Fibroblast of lung (primary cell): ENCODE results near the gene PITX3. TPM values are rescaled to one million over a fixed set of nuclear protein-coding genes. Genes with fewer than 3 reads are reported as not detected.

ENCODE experiments used
- DNase-seq, 2 donors: peaks; one replicate each; pipeline versions ENCODE4 v3.0.0 to v3.0.0-alpha.2; 2010; ENCODE audit warnings: low read depth in 2 of 2
- H2AFZ ChIP-seq: 2 replicates; pipeline ENCODE4 v1.5.1; 2012; ENCODE audit warnings: low read length, control low read depth, inconsistent platforms
- H3K27ac ChIP-seq: 2 replicates; pipeline ENCODE4 v1.5.1; 2011; ENCODE audit warnings: low read length, control low read depth; ENCODE audit not compliant: insufficient read depth
- H3K27me3 ChIP-seq: 2 replicates; pipeline ENCODE4 v1.5.1; 2011; ENCODE audit warnings: mild to moderate bottlenecking, low read length; ENCODE audit not compliant: control insufficient read depth, insufficient read depth
- H3K36me3 ChIP-seq: 2 replicates; pipeline ENCODE4 v1.5.1; 2011; ENCODE audit warnings: low read length; ENCODE audit not compliant: control insufficient read depth, insufficient read depth
- H3K4me1 ChIP-seq: 2 replicates; pipeline ENCODE4 v1.5.1; 2011; ENCODE audit warnings: low read length; ENCODE audit not compliant: control insufficient read depth, insufficient read depth; ENCODE audit errors: extremely low read depth
- H3K4me2 ChIP-seq: 2 replicates; pipeline ENCODE4 v1.5.1; 2011; ENCODE audit warnings: low read length, control low read depth; ENCODE audit not compliant: insufficient read depth; ENCODE audit errors: extremely low read depth
- H3K4me3 ChIP-seq, 4 experiments: fragments of 200-600 bp in 1 of 4; sonication (generic) in 1 of 4; replicated peaks in 1 of 4; 2 replicates each; pipeline ENCODE4 v1.5.1; 2011 to 2016; ENCODE audit warnings: low read length in 4 of 4, low read depth in 3 of 4, mild to moderate bottlenecking in 3 of 4, control low read depth in 2 of 4, inconsistent platforms in 1 of 4, mixed read lengths in 1 of 4; ENCODE audit not compliant: insufficient read depth in 1 of 4; ENCODE audit errors: control extremely low read depth in 1 of 4
- H3K79me2 ChIP-seq: 2 replicates; pipeline ENCODE4 v1.5.1; 2012; ENCODE audit warnings: mild to moderate bottlenecking, low read length, inconsistent platforms; ENCODE audit not compliant: control insufficient read depth, insufficient read depth
- H3K9ac ChIP-seq: 2 replicates; pipeline ENCODE4 v1.5.1; 2011; ENCODE audit warnings: mild to moderate bottlenecking, low read length, control low read depth; ENCODE audit not compliant: insufficient read depth
- H3K9me3 ChIP-seq: 2 replicates; pipeline ENCODE4 v1.5.1; 2012; ENCODE audit warnings: low read depth, low read length; ENCODE audit not compliant: control insufficient read depth, insufficient read depth
- H4K20me1 ChIP-seq: 2 replicates; pipeline ENCODE4 v1.5.1; 2011; ENCODE audit warnings: low read length; ENCODE audit not compliant: control insufficient read depth, insufficient read depth; ENCODE audit errors: extremely low read depth
- EZH2 ChIP-seq: IDR thresholded peaks from 2 replicates; pipeline ENCODE4 v1.5.1; 2012; ENCODE audit warnings: low read length, control low read depth, mild to moderate bottlenecking; ENCODE audit errors: missing control alignments
- polyA plus RNA-seq, 2 donors: library from polyadenylated mRNA; depleted of rRNA in 1 of 2; stranded (reverse) in 1 of 2; unstranded in 1 of 2; fragments of >200 nt; gene quantifications; 2 replicates each; pipeline ENCODE4 v1.2.1, GENCODE V29; 2011 to 2012; ENCODE audit warnings: missing spikeins in 1 of 2
- total RNA-seq: library from RNA; depleted of rRNA; stranded (reverse); fragments of >200 nt; gene quantifications from 2 replicates; pipeline ENCODE4 v1.2.1, GENCODE V29; 2014
- TF ChIP-seq, protein P1 (sequence below), 2 donors: IDR thresholded peaks in 1 of 2; conservative IDR thresholded peaks in 1 of 2; 1 replicate in 1 of 2; 2 replicates in 1 of 2; pipeline ENCODE4 v1.5.1; 2011 to 2012; ENCODE audit warnings: low read length in 2 of 2, control low read depth in 1 of 2, inconsistent platforms in 1 of 2, low read depth in 1 of 2, mild to moderate bottlenecking in 1 of 2

Gene PITX3
- total and polyA plus RNA-seq, 2 donors (not counting 1 experiment from before 2014, with no cell fraction given): not detected

DNA sequence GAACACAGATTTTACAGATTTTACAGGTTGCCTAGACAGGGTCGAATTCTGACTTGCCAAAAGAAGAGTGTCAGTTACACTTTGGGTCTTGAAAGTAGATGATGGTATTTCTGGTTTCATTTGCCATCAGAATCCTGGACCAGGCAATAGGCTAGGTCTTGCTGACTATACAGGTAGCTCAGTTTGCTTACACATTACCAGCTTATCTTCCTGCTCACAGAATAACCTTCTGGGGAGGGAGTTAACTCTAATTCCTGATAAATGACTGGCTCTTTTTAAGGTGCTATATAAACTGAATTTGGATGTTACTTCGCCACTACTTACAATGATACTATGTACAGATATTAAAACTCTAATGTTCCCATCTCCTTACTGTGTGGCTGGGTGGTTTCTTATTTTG is 43.8 kb upstream of the PITX3 start:
- H4K20me1 ChIP-seq: peaks cover 3% of the 10 kb centered on the region
- no peak overlapping the region for H2AFZ ChIP-seq
- H3K4me1 ChIP-seq: peaks cover 4% of the 10 kb centered on the region
- H3K9ac ChIP-seq: no peak overlapping the region
- H3K4me3 ChIP-seq: no peak overlapping the region
- peaks cover 41% of the 10 kb centered on the region for H3K79me2 ChIP-seq
- TF ChIP-seq, protein P1, sequence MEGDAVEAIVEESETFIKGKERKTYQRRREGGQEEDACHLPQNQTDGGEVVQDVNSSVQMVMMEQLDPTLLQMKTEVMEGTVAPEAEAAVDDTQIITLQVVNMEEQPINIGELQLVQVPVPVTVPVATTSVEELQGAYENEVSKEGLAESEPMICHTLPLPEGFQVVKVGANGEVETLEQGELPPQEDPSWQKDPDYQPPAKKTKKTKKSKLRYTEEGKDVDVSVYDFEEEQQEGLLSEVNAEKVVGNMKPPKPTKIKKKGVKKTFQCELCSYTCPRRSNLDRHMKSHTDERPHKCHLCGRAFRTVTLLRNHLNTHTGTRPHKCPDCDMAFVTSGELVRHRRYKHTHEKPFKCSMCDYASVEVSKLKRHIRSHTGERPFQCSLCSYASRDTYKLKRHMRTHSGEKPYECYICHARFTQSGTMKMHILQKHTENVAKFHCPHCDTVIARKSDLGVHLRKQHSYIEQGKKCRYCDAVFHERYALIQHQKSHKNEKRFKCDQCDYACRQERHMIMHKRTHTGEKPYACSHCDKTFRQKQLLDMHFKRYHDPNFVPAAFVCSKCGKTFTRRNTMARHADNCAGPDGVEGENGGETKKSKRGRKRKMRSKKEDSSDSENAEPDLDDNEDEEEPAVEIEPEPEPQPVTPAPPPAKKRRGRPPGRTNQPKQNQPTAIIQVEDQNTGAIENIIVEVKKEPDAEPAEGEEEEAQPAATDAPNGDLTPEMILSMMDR (conservative IDR thresholded peaks at IDR 0.05 in 1 of 2, IDR thresholded peaks at IDR 0.05 in 1 of 2; ENCODE audit: low read depth in 1 of 2, low read length in 2 of 2): no peak
- no peak for TF ChIP-seq EZH2
- no peak overlapping the region for H3K27ac ChIP-seq
- no peak for DNase-seq
- no peaks in the 10 kb centered on the region for H3K36me3 ChIP-seq
- H3K4me2 ChIP-seq: no peak overlapping the region
- no peaks in the 10 kb centered on the region for H3K27me3 ChIP-seq
- no peaks in the 10 kb centered on the region for H3K9me3 ChIP-seq

DNA sequence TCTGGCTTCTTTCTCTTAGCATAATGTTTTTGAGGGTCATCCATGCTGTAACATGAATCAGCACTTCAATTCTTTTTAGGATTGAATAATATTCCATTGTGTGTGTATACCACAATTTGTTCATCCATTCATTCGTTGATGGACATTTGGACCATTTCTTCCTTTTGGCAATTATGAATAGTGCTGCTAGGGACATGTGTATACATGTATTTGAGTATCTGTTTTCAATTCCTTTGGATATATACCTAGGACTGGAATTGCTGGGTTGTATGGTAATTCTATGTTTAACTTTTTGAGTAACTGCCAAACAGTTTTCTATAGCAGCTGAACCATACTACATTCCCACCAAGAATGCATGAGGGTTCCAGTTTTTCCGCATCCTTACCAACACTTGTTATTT is 43.2 kb upstream of the PITX3 start:
- no peaks in the 10 kb centered on the region for H3K9me3 ChIP-seq
- H3K27ac ChIP-seq: no peak overlapping the region
- H3K4me2 ChIP-seq: no peak overlapping the region
- H2AFZ ChIP-seq: no peak overlapping the region
- DNase-seq: no peak
- no peak overlapping the region for H3K9ac ChIP-seq
- no peaks in the 10 kb centered on the region for H3K27me3 ChIP-seq
- H3K4me1 ChIP-seq: peaks cover 4% of the 10 kb centered on the region
- peaks cover 3% of the 10 kb centered on the region for H4K20me1 ChIP-seq
- no peaks in the 10 kb centered on the region for H3K36me3 ChIP-seq
- TF ChIP-seq EZH2: no peak
- TF ChIP-seq, protein P1 (conservative IDR thresholded peaks at IDR 0.05 in 1 of 2, IDR thresholded peaks at IDR 0.05 in 1 of 2; ENCODE audit: low read depth in 1 of 2, low read length in 2 of 2): no peak
- peaks cover 37% of the 10 kb centered on the region for H3K79me2 ChIP-seq
- no peak overlapping the region for H3K4me3 ChIP-seq

- peaks cover 3% of the 10 kb centered on the region for H4K20me1 ChIP-seq
- peaks cover 36% of the 10 kb centered on the region for H3K79me2 ChIP-seq
- peaks cover 4% of the 10 kb centered on the region for H3K4me1 ChIP-seq
- no peak overlapping the region for H3K9ac ChIP-seq
- no peaks in the 10 kb centered on the region for H3K36me3 ChIP-seq
- no peak overlapping the region for H3K4me2 ChIP-seq
- H3K4me3 ChIP-seq: no peak overlapping the region
- no peaks in the 10 kb centered on the region for H3K27me3 ChIP-seq
- no peaks in the 10 kb centered on the region for H3K9me3 ChIP-seq
- DNase-seq: no peak
- no peak overlapping the region for H3K27ac ChIP-seq
- H2AFZ ChIP-seq: no peak overlapping the region
- TF ChIP-seq, protein P1 (conservative IDR thresholded peaks at IDR 0.05 in 1 of 2, IDR thresholded peaks at IDR 0.05 in 1 of 2; ENCODE audit: low read depth in 1 of 2, low read length in 2 of 2): no peak
- no peak for TF ChIP-seq EZH2
Observed at GRCh38 chr10:102283890-102284289, 42.6 kb upstream of the PITX3 start.
